Coronary artery (tissue), 2 donors: Measurements from ENCODE around the gene SYT7.

Experiments used
- DNase-seq: peaks from one replicate; pipeline ENCODE4 v3.0.0-alpha.2; 2017; ENCODE audit warnings: low spot score
- H3K27ac ChIP-seq, 2 donors: fragments of 200-600 bp; sonication (generic); one replicate each; pipeline ENCODE4 v1.5.1; 2016 to 2019
- H3K4me3 ChIP-seq: fragments of 200-600 bp; sonication (generic); 2 replicates; pipeline ENCODE4 v1.5.1; 2016; ENCODE audit warnings: mild to moderate bottlenecking, moderate library complexity
- CTCF ChIP-seq: fragments of 200-600 bp; sonication (generic); IDR thresholded peaks from one replicate; pipeline ENCODE4 v1.5.1; 2019; ENCODE audit warnings: antibody characterized with exemption

Gene SYT7

DNA sequence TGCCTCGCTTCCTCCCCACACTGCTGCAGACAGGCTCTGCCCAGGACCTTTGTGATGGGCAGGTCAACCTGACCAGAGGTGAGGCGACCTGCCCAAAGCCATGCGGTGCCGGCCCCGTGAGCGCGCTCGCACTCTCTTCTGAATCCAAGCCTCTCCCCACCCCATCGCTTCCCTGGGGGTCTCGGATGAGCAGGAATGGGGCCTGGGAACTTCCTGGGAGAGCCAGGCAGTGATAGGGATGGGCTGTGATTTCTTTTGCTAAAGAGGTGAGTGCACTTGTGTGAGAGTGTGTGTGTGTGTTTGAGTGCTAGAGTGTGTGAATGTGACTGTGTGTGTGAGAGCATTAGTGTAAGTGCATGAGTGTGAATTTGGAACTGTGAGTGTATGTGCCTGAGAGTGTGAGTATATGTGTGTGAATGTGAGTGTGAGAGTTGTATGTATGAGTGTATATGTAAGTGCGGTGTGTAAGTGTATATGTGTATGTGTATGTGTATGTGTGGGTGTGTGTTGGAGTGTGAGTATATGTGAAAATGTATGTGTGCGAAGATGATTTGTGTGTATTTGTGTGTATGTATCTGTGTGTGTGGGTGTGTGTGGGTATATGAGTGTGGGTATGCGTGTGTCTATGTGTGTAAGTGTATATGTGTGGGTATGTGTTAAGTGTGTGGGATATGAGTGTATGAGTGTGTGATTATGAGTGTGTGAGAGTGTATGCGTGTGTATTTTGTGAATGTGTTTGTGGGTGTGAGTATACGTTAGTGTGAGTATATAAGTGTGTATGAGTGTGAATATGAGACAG is 84.1 kb downstream of the SYT7 start:
- no peak for DNase-seq
- no peak for TF ChIP-seq CTCF
- H3K27ac ChIP-seq, result no peak overlapping the region
- H3K4me3 ChIP-seq, result no peak overlapping the region

GRCh38 chr11:61495801-61496601 is 84.9 kb downstream of the SYT7 start:
- TF ChIP-seq CTCF, result no peak
- Histone ChIP-seq H3K4me3 (no peak overlapping the region), H3K27ac (no peak overlapping the region)
- DNase-seq, result no peak

DNA sequence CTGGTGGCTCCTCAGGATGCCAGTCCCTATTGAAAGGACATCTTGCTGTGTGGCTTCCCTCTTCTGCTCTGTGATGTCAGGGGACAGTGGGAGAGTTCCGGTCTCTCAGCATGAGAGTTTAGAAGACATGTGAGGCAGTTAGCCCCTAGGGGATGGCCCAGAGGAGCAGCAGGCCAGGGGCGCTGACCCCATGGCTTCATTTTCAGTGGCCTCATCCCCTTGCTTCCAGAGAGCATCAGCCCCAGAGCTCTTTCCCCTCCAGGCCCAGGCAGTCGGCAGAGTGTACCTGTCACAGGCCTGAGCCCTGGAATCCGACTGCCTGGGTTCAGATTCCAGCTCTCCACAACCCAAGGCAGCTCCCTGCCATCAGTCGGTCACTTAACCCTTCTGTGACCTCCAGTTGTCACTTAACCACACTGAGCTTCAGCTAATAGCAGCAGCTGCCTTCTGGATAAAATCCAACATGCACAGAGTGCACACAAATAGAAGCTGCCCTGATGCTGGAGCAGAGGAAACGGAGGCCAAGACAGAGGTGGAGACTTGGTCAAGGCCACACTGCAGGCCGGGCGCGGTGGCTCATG is 86.4 kb downstream of the SYT7 start:
- TF ChIP-seq CTCF, result no peak
- Histone ChIP-seq H3K27ac (no peak overlapping the region), H3K4me3 (no peak overlapping the region)
- DNase-seq, result no peak

- no peak overlapping the region for H3K27ac ChIP-seq
- DNase-seq, result no peak
- no peak overlapping the region for H3K4me3 ChIP-seq
- no peak for TF ChIP-seq CTCF
These were observed 89.0 kb downstream of the SYT7 start for GRCh38 chr11:61491736-61492395.

- DNase-seq, result no peak
- Histone ChIP-seq H3K4me3 (peak overlapping the region; percentile 14), H3K27ac (peak overlapping the region; percentile 10 to 61)
- TF ChIP-seq CTCF, result no peak
These were observed 90.8 kb downstream of the SYT7 start for GRCh38 chr11:61489833-61490721.

- no peak for DNase-seq
- peak overlapping the region; percentile 54 for H3K4me3 ChIP-seq
- H3K27ac ChIP-seq, result peak overlapping the region; percentile 10 to 61
- no peak for TF ChIP-seq CTCF
These were observed 92.1 kb downstream of the SYT7 start for GRCh38 chr11:61488651-61489291.
